Activated T-cell treated with anti-CD3 and anti-CD28 coated beads for 4 hours (primary cell): ENCODE results near the gene MYBPHL.
A peak's percentile ranks its signal among the peaks of the same experiment; 100 is the strongest.

Source experiments
- DNase-seq: peaks from one replicate; pipeline ENCODE4 v3.0.0-alpha.2; 2020

MYBPHL gene

DNA sequence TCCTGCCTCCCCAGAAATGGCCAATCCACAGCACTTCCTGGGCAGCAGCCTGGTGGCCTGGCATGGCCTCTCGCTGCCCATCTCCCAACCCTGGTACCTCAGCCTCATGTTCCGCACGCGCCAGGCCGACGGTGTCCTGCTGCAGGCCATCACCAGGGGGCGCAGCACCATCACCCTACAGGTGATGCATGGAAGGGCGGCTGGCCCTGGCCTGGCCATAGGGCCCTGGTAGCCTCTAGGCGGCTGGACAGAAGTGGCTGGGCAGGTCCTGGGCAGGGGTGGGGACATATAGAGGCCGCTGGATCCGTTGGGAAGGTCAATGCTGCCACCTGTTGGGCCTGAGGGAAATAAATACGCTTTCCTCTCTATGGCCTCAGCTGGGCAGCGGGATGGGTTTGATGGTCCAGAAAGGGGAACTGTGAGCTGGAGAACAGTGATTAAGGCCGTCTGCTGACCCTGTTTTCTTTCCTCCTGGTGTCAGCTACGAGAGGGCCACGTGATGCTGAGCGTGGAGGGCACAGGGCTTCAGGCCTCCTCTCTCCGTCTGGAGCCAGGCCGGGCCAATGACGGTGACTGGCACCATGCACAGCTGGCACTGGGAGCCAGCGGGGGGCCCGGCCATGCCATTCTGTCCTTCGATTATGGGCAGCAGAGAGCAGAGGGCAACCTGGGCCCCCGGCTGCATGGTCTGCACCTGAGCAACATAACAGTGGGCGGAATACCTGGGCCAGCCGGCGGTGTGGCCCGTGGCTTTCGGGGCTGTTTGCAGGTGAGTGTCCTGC lies 43.0 kb downstream of the MYBPHL start:
- peak; percentile 62 for DNase-seq

DNA sequence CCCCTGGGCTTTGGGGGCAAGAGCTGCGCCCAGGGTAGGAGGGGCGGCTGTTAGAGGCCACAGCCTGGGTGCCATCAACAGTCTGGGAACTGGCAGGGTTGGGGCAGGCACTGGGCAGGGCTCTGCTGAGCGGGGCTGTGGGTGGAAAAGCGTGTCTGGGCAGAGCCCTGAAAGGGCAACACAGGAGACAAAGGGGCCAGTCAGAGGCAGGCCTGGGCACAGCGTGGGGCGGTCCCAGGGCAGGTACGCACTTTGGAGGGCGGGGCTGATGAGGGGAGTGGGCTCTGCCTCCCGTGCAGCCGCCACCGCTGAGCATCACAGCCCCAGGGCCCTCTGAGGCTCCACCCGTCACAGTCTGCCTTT lies 43.6 kb downstream of the MYBPHL start:
- DNase-seq = no peak

DNA sequence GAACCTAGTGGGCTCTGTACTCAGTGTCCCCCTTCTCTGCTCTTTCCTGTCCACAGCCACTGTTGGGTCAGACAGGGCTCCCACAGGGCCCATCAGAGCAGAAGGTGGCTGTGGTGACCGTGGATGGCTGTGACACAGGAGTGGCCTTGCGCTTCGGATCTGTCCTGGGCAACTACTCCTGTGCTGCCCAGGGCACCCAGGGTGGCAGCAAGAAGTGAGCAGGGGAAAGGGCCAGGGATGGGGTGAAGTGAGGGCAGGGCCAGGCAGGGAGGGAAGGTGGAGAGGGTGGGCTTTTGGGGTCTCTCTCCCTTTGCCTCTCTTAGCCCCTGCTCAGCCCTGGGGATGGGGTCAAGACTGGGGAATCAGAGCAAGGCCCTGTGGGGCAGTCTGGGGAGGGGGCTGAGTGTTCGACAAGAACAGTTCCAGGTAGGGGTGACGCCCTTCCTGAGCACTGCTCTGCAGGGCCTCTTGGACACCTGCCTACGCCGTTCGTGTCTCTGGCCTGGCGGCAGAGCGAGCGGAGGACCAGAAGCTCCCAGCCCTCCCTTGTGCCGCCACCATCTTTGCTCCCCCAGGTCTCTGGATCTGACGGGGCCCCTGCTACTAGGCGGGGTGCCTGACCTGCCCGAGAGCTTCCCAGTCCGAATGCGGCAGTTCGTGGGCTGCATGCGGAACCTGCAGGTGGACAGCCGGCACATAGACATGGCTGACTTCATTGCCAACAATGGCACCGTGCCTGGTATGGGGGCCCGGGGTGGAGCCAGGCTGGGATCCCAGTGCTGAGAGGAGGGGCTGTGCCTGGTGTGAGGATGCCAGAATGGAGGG lies 44.4 kb downstream of the MYBPHL start:
- no peak for DNase-seq

DNA sequence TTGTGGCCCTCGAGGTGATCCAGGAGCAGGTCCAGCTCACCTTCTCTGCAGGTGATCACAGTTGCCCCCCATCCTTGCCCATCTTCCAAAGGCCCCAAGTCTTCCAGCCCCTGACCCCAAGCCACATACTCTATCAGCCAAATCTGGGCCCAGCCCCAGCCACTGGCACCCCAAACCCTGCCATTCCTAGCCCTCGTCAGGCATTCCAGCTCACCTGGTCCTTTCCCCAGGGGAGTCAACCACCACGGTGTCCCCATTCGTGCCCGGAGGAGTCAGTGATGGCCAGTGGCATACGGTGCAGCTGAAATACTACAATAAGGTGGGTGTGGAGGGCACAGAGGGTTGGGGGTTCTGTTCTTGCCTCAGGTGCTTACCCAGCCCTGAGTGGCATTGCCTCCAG lies 45.2 kb downstream of the MYBPHL start:
- no peak for DNase-seq

DNA sequence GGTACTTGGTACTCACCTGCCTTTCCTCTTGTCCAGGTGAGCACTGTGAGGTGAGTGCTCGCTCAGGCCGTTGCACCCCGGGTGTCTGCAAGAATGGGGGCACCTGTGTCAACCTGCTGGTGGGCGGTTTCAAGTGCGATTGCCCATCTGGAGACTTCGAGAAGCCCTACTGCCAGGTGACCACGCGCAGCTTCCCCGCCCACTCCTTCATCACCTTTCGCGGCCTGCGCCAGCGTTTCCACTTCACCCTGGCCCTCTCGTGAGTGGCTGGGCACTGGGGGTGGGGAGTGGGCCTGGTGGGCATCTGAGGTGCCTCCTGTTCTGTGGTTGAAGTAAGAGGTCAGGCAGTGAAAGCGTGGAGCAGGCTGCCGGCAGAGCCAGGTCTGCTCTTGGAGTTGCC lies 45.8 kb downstream of the MYBPHL start:
- DNase-seq = no peak

DNA sequence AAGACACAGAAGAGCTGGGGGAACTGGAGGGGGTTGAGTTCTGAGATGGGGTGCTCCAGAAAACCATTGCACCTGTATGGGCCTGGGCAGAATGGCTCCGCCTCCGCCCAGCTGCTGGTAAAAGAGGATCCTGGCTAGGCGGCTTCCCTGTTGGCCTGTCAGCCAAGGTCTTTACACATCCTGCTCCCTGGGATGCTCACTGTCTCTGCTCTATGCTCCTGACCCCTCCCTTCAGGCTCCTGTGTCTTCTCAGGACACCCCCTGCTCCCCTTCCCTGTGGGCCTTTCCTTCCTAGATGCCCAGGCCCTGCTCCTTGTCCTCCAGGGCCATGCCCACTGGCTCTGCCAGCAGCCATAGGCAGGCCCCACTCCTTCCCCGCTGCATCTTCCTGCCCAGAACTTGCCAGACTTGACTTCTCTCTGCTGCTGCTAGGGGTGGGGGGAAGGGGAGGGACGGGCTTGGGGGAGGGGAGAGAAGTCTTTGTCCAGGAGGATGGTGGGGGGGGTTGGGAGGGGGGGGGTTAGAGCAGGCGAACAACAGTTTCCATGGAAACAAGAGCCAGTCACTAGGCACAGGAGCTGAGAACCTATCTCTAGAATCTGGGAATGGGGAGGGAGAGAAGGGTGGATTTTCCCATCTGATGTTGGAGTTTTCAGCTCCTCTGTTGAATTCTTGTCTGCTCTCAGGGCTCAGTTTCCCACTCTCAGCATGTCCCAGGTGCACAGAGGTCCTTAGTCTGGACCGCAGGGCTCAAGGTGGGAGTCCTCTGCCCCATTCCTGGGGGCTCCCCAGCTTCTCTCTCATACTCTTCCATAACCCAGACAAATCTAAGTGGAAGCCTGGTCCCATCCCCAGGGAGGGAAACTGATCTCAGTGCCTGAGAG lies 46.9 kb downstream of the MYBPHL start:
- DNase-seq = no peak

DNA sequence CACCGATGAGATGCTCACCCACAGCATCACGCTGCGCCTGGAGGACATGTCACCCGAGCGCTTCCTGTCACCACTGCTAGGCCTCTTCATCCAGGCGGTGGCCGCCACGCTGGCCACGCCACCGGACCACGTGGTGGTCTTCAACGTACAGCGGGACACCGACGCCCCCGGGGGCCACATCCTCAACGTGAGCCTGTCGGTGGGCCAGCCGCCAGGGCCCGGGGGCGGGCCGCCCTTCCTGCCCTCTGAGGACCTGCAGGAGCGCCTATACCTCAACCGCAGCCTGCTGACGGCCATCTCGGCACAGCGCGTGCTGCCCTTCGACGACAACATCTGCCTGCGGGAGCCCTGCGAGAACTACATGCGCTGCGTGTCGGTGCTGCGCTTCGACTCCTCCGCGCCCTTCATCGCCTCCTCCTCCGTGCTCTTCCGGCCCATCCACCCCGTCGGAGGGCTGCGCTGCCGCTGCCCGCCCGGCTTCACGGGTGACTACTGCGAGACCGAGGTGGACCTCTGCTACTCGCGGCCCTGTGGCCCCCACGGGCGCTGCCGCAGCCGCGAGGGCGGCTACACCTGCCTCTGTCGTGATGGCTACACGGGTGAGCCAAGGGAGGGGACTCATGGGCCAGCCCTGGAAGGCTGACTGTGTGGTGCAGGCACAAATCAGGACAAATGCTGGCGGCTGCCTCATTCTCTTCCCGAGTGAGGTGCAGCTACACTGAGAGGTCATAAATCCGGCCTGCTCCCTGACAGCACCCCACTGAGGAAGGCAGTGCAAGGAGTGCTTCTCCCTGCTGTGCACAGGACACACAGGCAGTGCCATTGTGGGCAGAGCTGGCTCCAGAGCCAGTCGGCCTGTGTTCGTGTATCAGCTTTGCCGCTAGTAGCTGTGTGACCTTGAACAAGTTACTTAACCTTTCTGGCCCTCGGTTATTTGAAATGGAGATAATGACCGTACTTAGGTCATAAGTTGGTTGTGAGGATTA lies 48.0 kb downstream of the MYBPHL start:
- no peak for DNase-seq

DNA sequence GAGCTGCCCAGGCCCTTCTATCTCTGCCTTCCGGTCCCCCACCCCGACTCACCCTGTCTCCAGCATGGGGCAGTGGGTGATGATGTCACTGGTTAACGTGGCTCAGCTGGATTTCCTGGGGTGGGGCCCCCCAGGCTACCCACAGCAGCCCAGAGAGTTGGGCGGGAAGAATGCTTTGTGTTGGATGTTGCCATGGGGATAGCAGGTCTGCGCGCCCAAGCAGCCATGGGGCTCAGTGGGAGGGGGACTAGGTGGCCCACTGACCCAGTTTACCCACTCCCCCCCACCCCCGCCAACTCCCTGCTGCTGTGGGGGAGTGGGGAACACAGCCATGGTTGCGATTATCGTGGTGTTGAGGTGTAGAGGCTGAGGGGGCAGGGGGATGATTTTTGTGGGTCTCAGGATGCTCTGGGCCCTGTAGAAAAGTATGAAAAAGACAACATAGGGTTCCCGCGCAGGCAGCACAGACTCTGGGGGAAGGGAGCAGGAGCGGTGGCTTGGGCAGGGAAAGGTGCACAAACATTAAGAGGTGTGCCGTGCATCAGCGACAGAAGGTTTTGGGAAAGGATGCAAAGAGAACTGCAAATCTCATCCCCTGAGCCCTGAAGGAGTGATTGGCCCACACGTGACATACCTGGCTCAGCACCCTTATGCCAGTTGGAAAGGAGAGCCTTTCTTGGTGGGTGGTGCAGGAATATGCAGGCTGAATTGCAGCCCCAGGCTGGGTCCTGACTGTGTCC lies 49.0 kb downstream of the MYBPHL start:
- no peak for DNase-seq

DNA sequence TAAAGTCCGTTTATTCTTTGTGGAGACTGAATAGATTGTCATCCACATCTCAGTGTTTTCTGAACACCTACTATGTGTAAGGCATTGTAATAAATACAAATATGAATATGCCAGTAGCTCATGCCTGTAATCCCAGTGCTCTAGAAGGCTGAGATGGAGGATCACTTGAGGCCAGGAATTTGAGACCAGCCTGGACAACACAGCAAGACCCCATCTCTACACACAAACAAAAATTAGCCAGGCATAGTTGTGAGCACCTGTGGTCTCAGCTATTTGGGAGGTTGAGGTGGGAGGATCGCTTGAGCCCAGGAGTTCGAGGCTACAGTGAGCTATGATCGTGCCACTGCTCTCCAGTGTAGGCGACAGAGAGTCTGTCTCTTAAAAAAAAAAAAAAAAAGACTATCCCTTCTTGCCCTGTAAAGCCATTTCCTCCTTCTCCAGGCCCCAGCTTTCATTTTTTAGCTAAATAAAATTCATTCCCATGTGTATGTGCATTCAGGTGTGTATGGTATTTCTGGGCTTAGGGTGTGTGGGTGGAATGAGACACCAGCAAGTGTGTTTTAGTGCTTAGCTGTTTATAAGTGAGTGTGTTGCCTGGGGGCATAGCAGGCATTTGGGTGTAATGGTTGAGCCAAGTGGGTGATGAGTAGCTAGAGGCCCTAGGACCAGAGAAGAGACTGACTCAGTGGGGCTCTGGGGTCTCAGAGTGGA lies 49.7 kb downstream of the MYBPHL start:
- DNase-seq = no peak

DNA sequence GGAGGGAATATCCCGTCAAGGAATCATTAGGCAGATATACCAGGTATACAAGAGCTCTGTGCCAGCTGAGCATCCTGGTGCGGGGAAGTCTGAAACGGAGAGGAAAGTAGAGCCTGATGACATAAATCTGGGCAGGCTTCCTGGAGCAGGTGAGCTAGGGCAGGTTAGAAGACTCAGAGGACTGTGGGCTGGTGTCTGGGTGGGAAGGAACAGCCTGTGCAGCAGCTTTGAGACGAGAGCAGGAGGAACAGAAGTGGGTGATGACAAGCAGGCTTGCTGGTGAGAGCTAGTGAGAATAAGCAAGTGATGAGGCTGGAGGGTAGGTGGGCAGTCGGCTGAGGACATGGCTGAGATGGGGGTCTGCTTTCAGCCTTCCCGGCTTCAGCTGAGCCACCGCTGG lies 50.7 kb downstream of the MYBPHL start:
- DNase-seq = no peak

DNA sequence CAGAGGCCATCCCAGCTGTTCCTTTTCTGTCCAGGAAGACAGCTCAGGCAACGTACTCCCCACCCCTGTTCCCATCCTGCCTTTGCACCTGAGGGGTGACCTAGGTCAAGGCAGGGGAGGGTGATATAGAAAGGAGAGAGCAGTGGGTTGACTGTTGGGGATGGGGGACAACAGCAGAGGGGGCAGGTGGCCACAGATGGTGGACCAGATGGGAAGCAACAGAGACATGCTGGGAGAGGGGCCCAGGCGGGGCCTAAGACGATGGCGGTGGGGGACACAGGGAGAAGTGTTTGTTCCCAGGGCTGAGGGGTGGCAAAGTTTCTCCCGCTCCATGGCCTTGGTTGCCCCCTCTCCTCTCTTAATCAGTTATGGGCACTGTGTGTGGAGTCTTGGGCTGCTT lies 51.1 kb downstream of the MYBPHL start:
- DNase-seq = no peak

DNA sequence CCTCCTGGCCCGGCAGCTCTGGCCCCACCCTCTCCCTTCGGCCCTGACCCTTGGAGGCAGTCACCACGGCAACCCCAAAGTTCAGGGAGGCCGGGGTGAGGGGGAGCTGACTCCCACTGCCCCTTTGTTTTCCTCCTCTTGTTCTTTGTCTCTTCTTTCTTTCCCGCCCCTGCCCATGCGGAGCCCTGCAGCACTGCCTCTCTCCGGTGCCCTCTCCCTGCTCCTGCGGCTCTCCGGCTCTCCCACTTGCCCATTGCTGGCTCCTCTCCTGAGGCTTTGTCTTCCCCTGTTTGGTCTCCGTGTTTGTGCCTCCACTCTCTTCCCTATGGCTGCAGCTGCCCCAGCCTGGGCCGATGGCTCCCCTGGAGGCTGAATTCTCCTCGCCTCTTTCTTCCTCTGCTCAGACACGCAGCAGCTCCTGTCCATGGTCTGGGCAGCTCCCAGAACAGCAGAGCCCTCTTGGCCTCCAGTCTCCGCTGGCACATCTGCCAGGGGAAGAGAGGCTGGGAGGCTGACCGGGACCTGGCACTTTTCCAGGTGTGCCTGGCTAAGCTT lies 51.6 kb downstream of the MYBPHL start:
- no peak for DNase-seq

DNA sequence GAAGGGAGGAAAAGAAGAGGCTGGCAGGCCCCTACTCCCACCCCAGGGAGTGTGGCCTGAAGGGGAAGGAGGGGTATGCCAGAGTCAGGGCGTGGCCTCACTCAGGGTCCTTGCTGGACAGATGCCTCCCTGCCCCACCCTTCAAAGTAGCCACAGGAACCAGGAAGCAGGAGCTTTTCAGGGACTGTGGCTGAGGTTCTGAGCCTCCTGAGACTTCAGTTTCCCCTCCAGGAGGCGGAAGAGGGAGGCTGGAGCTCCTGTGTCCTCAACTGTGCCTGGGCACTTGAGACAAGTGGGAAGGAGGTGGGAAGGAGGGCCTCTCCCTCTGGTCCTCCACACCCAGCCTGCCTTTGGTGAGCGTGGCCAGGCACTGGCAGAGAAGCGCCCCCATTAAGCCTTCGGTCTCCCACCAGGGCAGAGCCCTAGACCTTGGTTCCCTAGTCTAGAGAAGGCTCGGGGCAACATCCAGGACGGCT lies 52.2 kb downstream of the MYBPHL start:
- DNase-seq = no peak

DNA sequence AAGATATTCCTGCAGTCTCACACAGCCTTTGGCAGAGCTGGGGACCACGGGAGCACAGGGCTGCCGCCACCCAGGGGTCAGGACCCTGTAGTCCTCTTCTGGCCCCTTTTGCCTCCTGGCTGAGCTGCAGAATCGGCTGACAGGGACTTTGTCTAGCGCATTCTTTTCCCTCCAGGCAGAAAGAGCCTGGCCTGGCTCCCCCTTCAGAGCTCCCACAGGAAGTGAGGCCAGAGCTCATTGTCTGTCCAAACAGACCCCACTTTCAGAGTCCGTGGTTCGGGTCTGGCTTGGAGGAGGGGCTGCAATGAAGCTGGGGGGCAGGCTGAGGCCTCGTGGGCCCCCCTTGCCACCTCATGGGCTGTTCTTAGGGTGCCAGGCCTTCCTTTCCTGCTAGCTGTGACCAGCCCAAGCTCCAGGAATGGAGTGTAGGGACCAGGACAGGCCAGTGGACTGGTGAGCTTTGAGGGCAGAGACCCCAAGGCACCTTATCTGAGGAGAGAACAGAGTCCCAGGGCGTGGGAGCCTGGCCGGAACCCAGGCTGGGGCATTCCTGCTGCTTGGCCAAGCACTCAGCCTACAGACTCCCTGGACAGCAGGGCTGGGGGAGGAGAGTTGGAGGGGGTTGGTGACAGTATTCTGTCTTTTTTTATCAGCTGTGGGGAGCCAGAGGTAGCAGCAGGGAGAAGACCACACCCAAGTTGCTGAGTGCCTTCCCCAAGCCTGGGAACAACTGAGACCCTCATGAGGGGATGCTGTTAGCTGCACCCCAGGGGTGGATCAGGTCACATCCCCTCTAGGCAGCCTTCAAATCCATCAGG lies 52.8 kb downstream of the MYBPHL start:
- DNase-seq = no peak

DNA sequence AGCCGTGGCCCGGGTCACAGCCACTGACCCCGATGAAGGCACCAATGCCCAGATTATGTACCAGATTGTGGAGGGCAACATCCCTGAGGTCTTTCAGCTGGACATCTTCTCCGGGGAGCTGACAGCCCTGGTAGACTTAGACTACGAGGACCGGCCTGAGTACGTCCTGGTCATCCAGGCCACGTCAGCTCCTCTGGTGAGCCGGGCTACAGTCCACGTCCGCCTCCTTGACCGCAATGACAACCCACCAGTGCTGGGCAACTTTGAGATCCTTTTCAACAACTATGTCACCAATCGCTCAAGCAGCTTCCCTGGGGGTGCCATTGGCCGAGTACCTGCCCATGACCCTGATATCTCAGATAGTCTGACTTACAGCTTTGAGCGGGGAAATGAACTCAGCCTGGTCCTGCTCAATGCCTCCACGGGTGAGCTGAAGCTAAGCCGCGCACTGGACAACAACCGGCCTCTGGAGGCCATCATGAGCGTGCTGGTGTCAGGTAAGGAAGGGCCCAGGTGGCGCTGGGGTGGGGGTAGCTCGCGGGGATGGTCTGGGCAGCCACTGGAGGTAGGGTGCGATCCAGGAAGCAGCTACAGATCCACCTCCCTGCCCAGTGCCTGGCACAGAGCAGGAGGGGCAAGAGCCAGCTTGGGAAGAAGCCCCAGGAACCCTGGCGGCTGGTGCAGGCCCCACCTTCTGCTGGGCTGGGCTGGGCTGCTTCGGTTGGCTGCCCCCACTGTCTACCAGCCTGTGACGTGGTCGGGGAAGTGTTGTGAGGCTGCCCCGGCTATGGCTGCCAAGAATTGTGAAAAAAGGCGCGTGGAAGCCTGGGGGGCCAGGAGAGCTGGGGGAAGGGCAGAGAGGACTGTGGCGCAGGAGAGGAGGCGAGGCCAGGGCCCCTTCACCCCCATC lies 53.7 kb downstream of the MYBPHL start:
- no peak for DNase-seq

DNA sequence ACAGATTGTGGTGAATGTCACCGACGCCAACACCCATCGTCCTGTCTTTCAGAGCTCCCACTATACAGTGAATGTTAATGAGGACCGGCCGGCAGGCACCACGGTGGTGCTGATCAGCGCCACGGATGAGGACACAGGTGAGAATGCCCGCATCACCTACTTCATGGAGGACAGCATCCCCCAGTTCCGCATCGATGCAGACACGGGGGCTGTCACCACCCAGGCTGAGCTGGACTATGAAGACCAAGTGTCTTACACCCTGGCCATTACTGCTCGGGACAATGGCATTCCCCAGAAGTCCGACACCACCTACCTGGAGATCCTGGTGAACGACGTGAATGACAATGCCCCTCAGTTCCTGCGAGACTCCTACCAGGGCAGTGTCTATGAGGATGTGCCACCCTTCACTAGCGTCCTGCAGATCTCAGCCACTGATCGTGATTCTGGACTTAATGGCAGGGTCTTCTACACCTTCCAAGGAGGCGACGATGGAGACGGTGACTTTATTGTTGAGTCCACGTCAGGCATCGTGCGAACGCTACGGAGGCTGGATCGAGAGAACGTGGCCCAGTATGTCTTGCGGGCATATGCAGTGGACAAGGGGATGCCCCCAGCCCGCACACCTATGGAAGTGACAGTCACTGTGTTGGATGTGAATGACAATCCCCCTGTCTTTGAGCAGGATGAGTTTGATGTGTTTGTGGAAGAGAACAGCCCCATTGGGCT lies 54.5 kb downstream of the MYBPHL start:
- DNase-seq = no peak
